Stomach smooth muscle (tissue), 2 donors: ENCODE results near the gene IQGAP3.
A peak's percentile ranks its signal among the peaks of the same experiment; 100 is the strongest.
"Not testable (repeated sequence)": the region's sequence is repeated elsewhere in the genome, so short reads cannot be mapped to it uniquely, and the experiment has no call there.

Source experiments
- H3K27ac ChIP-seq: one replicate; pipeline ENCODE4 v1.7.0; 2013; ENCODE audit warnings: mild to moderate bottlenecking, low read length, inconsistent platforms
- H3K27me3 ChIP-seq, 2 donors: one replicate each; pipeline ENCODE4 v1.7.0; 2013; ENCODE audit warnings: low read length in 2 of 2; ENCODE audit not compliant: insufficient read depth in 2 of 2, control insufficient read depth in 1 of 2
- H3K36me3 ChIP-seq, 2 donors: one replicate each; pipeline ENCODE4 v1.7.0; 2013; ENCODE audit warnings: low read length in 2 of 2; ENCODE audit not compliant: control insufficient read depth in 2 of 2, insufficient read depth in 2 of 2
- H3K4me1 ChIP-seq: one replicate; pipeline ENCODE4 v1.7.0; 2013; ENCODE audit warnings: low read length; ENCODE audit not compliant: control insufficient read depth, insufficient read depth
- H3K4me3 ChIP-seq, 2 donors: one replicate each; pipeline ENCODE4 v1.7.0; 2013; ENCODE audit warnings: low read length in 2 of 2
- H3K9ac ChIP-seq, 2 donors: one replicate each; pipeline ENCODE4 v1.7.0; 2013; ENCODE audit warnings: low read length in 2 of 2, mild to moderate bottlenecking in 1 of 2
- H3K9me3 ChIP-seq, 2 donors: one replicate each; pipeline ENCODE4 v1.7.0; 2013; ENCODE audit warnings: low read length in 2 of 2; ENCODE audit not compliant: control insufficient read depth in 2 of 2
- donor health status: healthy.
- donor health status: Pancreatic carcinoma.

The IQGAP3 gene

GRCh38 chr1:156571919-156572662 lies at the start of gene IQGAP3:
IQGAP3 (minus strand) TSS chr1:156572565; CDS start chr1:156572529, 36 bp downstream.
- no peaks in the 10 kb centered on the region for H3K9me3 ChIP-seq
- H3K4me1 ChIP-seq = peaks cover 13% of the 10 kb centered on the region
- no peaks in the 10 kb centered on the region for H3K36me3 ChIP-seq
- H3K27ac ChIP-seq = no peak within 1 kb of the TSS
- H3K27me3 ChIP-seq = peaks cover 0 to 5% of the 10 kb centered on the region in 2 donors
- H3K4me3 ChIP-seq = peak within 1 kb of the TSS; percentile 53 to 74
- H3K9ac ChIP-seq = peak within 1 kb of the TSS; percentile 29 to 55

GRCh38 chr1:156619582-156619955 lies 47.2 kb upstream of the IQGAP3 start:
- no peaks in the 10 kb centered on the region for H3K9me3 ChIP-seq
- peaks cover 11 to 18% of the 10 kb centered on the region in 2 donors for H3K27me3 ChIP-seq
- H3K36me3 ChIP-seq = no peaks in the 10 kb centered on the region
- peaks cover 32% of the 10 kb centered on the region for H3K4me1 ChIP-seq
- no peak overlapping the region for H3K27ac ChIP-seq
- H3K9ac ChIP-seq = no peak overlapping the region
- H3K4me3 ChIP-seq = no peak overlapping the region

- Histone ChIP-seq H3K27me3 (peaks cover 5 to 13% of the 10 kb centered on the region in 2 donors), H3K36me3 (no peaks in the 10 kb centered on the region), H3K9me3 (no peaks in the 10 kb centered on the region), H3K9ac (no peak within 1 kb of the TSS), H3K27ac (no peak within 1 kb of the TSS), H3K4me3 (no peak within 1 kb of the TSS), H3K4me1 (peaks cover 29% of the 10 kb centered on the region)
Observed at GRCh38 chr1:156618853-156619581, 46.7 kb upstream of the IQGAP3 start, which contains the start of gene HAPLN2. HAPLN2 (plus strand) TSS chr1:156619415; CDS start chr1:156623491, 4,076 bp downstream.

- Histone ChIP-seq H3K4me3 (peak overlapping the region; percentile 9 to 40), H3K36me3 (no peaks in the 10 kb centered on the region), H3K27me3 (peaks cover 0 to 5% of the 10 kb centered on the region in 2 donors), H3K4me1 (peaks cover 25% of the 10 kb centered on the region), H3K9me3 (no peaks in the 10 kb centered on the region), H3K27ac (peak overlapping the region; percentile 74), H3K9ac (no peak overlapping the region)
Observed at GRCh38 chr1:156616463-156616862, 44.1 kb upstream of the IQGAP3 start.

GRCh38 chr1:156615946-156616345 lies 43.6 kb upstream of the IQGAP3 start:
- H3K27ac ChIP-seq = peak overlapping the region; percentile 74
- peaks cover 0 to 5% of the 10 kb centered on the region in 2 donors for H3K27me3 ChIP-seq
- H3K36me3 ChIP-seq = no peaks in the 10 kb centered on the region
- no peaks in the 10 kb centered on the region for H3K9me3 ChIP-seq
- H3K4me3 ChIP-seq = peak overlapping the region; percentile 2 to 40
- peaks cover 25% of the 10 kb centered on the region for H3K4me1 ChIP-seq
- no peak overlapping the region for H3K9ac ChIP-seq

- Histone ChIP-seq H3K9me3 (no peaks in the 10 kb centered on the region), H3K36me3 (no peaks in the 10 kb centered on the region), H3K4me1 (peaks cover 25% of the 10 kb centered on the region), H3K4me3 (no peak overlapping the region), H3K27me3 (no peaks in the 10 kb centered on the region), H3K9ac (no peak overlapping the region), H3K27ac (no peak overlapping the region)
Observed at GRCh38 chr1:156612666-156613065, 40.3 kb upstream of the IQGAP3 start.

- not testable (repeated sequence) for H3K36me3 ChIP-seq, H3K27me3 ChIP-seq, H3K9me3 ChIP-seq, H3K27ac ChIP-seq, H3K4me1 ChIP-seq, H3K4me3 ChIP-seq, H3K9ac ChIP-seq
Observed at GRCh38 chr1:156610072-156610471, 37.7 kb upstream of the IQGAP3 start.

- Histone ChIP-seq H3K4me1 (no peaks in the 10 kb centered on the region), H3K27me3 (no peaks in the 10 kb centered on the region), H3K9ac (no peak overlapping the region), H3K27ac (no peak overlapping the region), H3K9me3 (no peaks in the 10 kb centered on the region), H3K36me3 (no peaks in the 10 kb centered on the region), H3K4me3 (no peak overlapping the region)
Observed at GRCh38 chr1:156608981-156609380, 36.6 kb upstream of the IQGAP3 start.

GRCh38 chr1:156608036-156608674 lies 35.8 kb upstream of the IQGAP3 start:
- H3K36me3 ChIP-seq = no peaks in the 10 kb centered on the region
- peak overlapping the region in 1 of 2 donors; percentile 58 for H3K9ac ChIP-seq
- no peaks in the 10 kb centered on the region for H3K4me1 ChIP-seq
- no peaks in the 10 kb centered on the region for H3K9me3 ChIP-seq
- no peak overlapping the region for H3K4me3 ChIP-seq
- H3K27me3 ChIP-seq = no peaks in the 10 kb centered on the region
- H3K27ac ChIP-seq = no peak overlapping the region

- H3K36me3 ChIP-seq, H3K4me3 ChIP-seq, H3K4me1 ChIP-seq, H3K9ac ChIP-seq, H3K9me3 ChIP-seq, H3K27me3 ChIP-seq, H3K27ac ChIP-seq: not testable (repeated sequence)
Observed at GRCh38 chr1:156607344-156607743, 35.0 kb upstream of the IQGAP3 start.
